GM19238 (cell line): ENCODE results near the gene MAJIN.
A peak's percentile ranks its signal among the peaks of the same experiment; 100 is the strongest.

ENCODE experiments used
- DNase-seq: peaks from one replicate; pipeline ENCODE4 v3.0.0; 2011; ENCODE audit warnings: low spot score; ENCODE audit not compliant: insufficient read length

MAJIN gene

GRCh38 chr11:64933213-64933934 lies 38.5 kb downstream of the MAJIN start:
- DNase-seq, result no peak

- no peak for DNase-seq
These were observed 39.6 kb downstream of the MAJIN start for GRCh38 chr11:64932324-64932723.

GRCh38 chr11:64931290-64931689 lies 40.6 kb downstream of the MAJIN start:
- no peak for DNase-seq

- no peak for DNase-seq
These were observed 41.6 kb downstream of the MAJIN start for GRCh38 chr11:64930340-64930739.

- no peak for DNase-seq
These were observed 42.3 kb downstream of the MAJIN start for GRCh38 chr11:64929625-64930024.

DNA sequence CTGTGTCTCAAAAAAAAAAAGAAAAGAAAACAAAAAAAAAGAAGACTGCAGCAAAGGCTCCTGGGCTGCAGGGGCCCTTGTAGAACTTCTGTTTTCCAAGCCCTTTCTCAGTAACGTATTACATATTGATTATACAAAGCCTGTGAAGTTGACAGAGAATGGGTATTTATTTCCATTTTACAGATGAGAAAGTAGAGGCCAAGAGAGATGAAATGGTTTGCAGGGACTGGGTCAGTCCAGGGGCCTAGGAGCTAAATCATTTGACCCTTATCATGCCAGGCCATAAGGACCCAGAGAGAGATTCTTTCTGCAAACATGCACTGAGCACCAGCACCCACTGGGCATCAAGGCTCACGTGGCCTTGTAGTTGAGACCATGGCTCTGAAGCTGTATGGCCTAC lies 43.0 kb downstream of the MAJIN start:
- no peak for DNase-seq

DNA sequence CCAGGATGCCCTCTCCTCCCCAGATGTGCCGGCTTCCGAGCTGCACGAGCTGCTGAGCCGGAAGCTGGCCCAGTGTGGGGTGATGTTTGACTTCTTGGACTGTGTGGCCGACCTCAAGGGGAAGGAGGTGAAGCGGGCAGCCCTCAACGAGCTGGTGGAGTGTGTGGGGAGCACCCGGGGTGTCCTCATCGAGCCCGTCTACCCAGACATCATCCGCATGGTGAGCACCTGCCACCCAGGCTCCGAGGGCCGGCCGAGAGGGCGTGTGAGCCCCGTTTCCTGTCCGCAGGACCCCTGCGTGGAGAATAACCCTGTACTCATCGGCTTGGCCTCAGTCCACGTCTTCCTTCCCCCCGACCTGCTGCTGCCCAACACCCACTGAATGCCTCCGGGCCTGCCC lies 45.2 kb downstream of the MAJIN start:
- no peak for DNase-seq

GRCh38 chr11:64925536-64926436 lies 46.1 kb downstream of the MAJIN start:
- DNase-seq, result no peak

DNA sequence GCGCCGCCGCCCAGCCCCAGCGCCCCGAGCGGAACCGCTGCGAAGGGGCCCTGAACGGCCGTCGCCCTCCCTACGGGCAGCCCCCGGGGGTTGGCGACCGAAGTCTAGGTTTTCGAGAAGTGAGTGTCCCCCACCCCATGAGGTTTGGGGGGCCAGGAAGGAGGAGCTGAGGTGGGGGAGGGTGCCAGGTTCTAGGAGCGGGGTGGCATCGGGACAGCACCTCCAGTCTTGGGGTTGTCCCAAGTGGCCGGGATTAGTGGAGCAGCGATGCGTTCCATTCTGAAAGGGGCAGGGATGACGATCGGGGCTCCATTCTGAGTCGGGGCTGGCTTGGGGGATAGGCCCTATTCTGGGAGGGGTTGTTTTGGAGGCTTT lies 47.0 kb downstream of the MAJIN start:
- DNase-seq, result no peak

DNA sequence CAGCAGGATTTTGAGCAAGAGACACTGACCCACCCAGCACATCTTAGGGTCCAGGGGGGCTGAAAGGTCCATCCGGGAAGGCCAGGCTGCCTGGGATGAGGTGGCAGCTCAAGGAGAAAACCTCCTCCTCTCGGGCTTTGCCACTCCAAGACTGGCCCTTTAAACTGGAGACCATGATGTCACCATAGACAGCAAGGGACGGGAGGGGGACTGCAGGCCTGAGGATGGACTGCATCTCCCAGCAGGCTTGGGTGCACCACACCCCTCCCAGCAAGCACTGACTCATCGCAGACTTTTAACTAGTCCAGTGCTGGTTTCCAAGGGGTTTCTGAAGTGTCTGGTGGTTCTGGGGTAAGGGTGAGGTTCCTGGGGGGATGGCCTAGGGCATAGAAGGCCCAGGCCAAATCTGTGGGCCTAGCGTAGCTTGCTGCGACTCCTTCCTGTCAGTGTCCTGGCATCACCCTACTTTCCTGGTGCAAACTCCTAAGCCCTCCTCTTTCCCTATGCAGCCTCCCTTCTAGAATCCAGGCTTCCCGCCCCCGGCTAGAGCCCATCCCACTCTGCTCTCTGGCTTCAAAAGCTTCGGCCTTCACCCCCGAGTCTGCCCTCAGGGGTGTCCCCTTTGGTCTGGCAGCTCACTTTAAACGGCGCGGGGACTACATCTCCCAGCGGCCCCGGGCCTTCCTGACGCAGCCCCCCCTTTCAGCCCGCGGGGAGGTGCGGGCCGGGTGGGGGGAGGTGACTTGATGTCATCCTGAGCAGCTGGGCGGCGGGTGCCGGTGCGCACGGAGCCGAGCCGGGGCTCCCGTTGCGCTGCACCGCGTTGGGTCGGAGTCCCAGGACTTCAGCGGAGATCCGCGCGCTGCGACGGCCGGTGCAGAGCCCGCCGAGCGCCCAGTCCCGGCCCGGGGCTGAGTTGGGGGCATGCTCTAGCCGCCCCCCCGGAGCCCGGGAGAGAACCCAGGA lies 47.7 kb downstream of the MAJIN start, which contains the start of gene PPP2R5B:
PPP2R5B (plus strand) TSS at position 746 of the 966 bp plus-strand sequence. CDS start 1,046 bp downstream, outside the sequence.
- DNase-seq, result peak; percentile 94

- no peak for DNase-seq
These were observed 48.7 kb downstream of the MAJIN start for GRCh38 chr11:64923151-64923661.

DNA sequence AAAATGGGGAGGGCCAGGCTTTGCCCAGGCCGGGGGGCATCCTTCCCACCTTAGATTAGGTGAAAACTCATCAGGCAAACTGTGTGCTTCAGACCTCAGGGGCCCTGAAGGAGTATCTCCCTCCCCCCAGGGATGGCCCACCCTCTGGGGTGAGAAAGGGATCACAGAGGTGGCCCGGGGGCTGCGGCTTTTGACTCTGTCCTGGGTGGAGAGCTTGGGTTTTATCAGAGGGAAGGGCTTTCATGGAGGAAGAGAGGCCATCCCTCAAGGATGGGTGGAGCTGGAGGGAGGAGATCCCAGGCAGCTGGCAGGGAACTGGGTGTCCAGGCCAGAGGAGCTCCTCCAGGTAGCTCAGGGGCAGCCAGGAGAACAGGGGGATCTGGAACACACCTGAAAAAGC lies 50.5 kb downstream of the MAJIN start:
- no peak for DNase-seq

GRCh38 chr11:64920124-64920523 lies 51.8 kb downstream of the MAJIN start:
- DNase-seq, result no peak

DNA sequence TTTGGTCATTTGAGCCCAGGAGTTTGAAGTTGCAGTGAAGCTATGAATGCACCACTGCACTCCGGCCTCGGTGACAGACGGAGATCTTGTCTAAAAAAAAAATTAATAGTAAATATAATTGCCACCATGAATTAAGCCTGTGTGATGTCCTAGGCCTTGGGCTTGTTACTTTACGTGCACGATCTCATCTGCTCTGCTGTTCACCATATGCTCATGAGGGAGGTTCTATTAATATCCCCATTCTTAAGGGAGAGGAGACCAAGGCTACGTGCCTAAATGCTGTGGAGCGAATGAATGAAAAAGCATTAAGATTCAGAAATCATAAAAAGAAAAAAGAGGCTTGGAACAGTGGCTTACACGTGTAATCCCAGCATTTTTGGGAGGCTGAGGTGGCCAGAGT lies 52.3 kb downstream of the MAJIN start:
- no peak for DNase-seq

GRCh38 chr11:64918017-64918416 lies 53.9 kb downstream of the MAJIN start:
- no peak for DNase-seq

DNA sequence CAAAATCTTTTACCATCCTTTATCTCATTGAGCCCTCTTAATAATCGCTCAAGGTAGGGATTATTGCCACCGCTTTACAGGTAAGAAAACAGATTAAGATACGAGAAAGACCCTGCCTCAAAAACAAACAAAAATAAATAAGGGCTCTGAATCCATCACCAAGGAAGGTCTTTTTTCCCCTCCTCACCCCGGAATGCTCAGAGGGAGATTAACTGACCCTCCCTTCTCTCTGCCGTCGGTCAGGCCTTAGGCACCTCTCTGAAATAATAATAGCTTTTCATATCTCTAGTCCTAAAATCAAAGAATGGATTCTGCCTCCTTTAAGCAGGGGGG lies 54.3 kb downstream of the MAJIN start:
- DNase-seq, result no peak

GRCh38 chr11:64916775-64917662 lies 54.9 kb downstream of the MAJIN start, which contains the start of gene ATG2A:
Gene ATG2A (minus strand): TSS chr11:64917209. CDS start chr11:64917135, 74 bp downstream.
- DNase-seq, result peak; percentile 98

- DNase-seq, result peak; percentile 52
These were observed 55.7 kb downstream of the MAJIN start for GRCh38 chr11:64916040-64916774.

DNA sequence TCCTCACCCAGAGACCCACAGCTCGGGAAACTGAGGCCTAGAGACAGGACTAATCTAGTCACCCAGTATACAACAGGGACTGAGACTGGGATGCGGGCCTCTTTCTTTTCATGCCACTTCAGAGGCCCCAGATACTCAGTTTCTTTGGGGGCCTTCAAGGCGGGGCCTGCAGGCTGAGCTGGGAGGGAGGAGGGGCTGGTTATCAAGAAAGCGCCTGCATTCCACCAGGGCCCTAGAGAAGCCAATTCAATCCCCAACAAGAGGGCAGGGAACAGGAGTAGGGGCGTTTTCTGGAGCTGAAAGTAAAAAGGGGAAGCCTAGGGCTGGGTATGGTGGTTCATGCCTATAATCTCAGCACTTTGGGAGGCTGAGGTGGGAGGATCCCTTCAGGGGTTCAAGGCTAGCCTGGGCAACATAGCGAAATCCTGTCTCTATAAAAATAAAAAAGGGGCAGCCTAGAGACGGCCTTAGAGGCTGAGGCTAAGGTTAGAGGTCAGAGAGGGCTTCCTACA lies 56.5 kb downstream of the MAJIN start:
- DNase-seq, result no peak
